SW 1271 (cell line): ENCODE results near the gene CAMK1D.

Experiments
- DNase-seq, 2 experiments: peaks; one replicate each; lab custom pipeline; 2025; lab: John Stamatoyannopoulos, UW

CAMK1D gene

DNA sequence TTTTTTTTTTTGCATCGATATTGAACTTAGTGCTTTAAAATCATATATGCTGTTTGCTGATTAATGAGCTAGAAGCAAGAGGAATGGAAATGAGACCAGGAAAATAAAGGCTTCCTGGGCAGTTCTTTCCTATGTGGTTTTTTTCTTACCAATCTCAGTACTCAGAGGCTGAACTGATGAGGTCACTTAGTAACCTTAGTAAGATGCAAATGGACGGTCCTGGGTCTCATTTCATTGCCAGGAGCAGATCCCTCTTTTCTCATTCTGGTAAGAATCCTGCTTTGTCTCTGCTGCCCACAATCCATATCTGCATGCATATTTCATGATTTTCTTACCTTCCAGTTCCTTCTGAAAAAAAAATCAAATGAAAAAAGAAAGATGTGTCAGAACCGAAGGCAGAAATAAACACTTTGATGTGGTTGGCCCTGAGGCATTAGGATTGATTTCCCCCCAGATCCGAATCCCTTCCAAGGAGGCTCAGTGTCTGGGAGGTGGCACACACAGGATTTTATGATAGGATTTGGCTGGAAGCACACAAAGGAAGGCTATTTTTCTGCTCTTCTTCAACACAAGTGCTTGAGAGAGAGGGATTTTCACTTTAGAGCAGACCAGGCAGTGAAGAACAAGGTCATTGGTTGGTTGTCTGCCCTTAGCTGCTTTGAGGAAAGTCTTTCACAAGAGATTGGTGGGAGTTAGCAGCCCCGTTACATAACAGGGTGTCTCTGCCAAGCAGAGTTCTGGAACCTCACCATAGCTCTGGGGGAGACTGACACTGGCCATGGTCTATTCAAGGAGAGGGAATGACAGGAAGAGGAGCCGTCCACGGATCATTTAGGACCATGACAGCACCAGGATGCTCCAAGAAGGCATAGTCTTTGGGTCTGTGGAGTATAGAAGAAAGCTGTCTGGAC is 150.0 kb downstream of the CAMK1D start:
- DNase-seq = no peak

GRCh38 chr10:12500381-12501303 is 151.3 kb downstream of the CAMK1D start:
- DNase-seq = no peak

DNA sequence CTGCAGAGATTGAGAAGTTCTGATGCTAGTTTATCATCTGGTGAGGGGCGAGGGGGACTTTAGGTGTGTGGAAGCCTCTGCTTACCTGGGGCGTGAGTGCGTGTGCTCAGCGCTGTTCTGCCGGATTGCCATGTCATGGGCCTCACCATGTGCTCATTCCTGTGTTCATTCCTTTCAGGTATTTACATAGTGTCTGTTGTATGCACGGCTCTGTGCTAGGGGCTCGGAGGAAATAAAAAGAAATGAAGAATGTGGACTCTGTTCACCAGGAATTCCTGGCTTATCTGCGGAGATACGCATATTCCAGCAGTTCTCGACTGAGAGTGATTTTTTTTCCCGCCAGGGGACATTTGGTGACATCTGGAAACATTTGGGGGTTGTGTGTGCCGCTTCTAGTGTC is 152.0 kb downstream of the CAMK1D start:
- no peak for DNase-seq

- DNase-seq = no peak
These were observed 152.6 kb downstream of the CAMK1D start for GRCh38 chr10:12501841-12502525.

DNA sequence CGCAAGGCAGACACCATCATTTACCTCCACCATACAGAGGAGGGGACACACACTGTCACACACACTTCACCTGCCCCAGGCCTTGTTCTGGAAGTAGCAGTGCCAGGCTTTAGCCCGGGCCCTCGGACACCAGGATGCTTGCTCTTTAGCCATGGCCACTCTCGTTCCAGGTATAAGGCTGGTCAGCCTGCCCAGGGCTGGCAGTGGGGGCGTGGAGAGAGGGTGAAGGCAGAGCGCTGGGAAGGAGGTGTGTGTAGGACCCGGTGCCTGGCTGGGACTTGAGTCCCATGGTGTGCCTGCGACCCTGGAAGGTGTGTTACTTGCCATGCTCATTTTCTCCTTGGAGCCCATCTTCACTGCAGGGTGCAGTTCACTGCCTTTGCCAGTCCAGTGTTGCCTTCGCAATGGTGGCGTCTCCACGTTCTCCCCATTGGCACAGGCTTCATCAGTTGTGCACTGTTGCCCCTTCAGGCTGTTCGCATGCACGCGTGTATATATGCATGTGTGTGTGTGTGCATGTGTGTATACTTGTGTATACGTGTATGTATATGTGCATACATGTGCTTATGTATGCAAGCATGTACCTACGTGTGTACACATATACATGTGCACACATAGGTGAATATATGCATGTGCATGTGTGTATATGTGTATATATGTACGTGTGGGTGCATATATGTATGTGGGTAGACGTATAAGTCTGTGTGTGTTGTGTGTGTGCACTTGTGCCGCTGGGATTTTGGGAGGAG is 153.4 kb downstream of the CAMK1D start:
- DNase-seq = no peak

- no peak for DNase-seq
These were observed 154.0 kb downstream of the CAMK1D start for GRCh38 chr10:12503311-12503710.

- DNase-seq = no peak
These were observed 154.8 kb downstream of the CAMK1D start for GRCh38 chr10:12504176-12504575.

DNA sequence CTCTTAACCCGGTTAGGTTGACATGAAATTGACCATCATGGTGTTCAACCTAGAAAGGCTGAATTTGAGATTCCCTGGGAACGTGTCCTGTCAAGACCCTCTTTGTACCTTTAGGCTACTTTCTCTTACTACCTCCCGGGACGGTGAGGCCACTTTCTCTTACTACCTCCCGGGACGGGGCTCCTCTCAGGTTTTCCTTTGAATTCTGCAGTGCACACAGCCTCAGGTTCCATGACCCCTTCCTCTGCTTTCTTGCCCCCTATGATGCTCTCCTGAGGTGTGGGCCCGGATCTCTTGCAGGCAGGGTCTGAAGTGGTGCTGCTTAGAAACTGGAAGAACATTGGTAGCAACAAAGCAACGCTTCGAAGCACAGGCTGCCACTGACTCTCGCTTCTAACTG is 155.3 kb downstream of the CAMK1D start:
- DNase-seq = no peak

DNA sequence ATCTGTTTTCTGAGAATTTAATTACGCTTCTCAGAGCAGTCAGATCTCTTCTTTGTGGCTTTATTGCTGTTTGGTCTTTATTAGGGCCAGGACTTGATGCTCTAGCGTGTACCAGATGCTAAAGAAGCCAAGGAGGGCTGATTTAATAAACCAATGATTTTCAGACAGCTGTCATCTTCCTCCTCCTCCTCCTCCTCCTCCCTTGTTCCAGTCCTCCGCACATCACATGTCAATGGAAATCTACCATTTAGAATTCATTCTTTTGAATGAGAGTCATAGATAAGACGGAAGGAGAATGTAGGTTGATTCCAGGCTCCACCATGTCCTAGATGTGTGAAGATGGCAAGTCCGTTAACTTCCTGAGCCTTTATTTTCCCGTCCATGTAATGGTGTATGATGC is 156.3 kb downstream of the CAMK1D start:
- no peak for DNase-seq

- DNase-seq = no peak
These were observed 158.0 kb downstream of the CAMK1D start for GRCh38 chr10:12507165-12507850.

DNA sequence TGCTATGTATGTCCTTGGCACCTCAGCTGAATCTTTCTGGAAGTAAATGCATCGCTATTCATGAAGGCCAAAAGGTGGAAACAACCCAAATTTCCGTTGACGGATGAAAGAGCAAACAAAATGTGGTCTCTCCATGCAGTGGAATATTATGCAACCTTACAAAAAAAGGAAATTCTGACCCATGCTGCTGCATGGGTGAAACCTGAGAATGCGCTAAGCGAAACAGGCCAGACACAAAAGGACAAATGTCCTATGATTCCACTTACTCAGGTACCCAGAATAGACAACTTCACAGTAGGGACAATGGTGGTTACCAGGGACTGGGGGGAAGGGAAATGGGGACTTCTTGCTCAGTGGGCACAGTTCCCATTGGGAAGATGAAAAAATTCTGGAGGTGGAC is 158.8 kb downstream of the CAMK1D start:
- no peak for DNase-seq

DNA sequence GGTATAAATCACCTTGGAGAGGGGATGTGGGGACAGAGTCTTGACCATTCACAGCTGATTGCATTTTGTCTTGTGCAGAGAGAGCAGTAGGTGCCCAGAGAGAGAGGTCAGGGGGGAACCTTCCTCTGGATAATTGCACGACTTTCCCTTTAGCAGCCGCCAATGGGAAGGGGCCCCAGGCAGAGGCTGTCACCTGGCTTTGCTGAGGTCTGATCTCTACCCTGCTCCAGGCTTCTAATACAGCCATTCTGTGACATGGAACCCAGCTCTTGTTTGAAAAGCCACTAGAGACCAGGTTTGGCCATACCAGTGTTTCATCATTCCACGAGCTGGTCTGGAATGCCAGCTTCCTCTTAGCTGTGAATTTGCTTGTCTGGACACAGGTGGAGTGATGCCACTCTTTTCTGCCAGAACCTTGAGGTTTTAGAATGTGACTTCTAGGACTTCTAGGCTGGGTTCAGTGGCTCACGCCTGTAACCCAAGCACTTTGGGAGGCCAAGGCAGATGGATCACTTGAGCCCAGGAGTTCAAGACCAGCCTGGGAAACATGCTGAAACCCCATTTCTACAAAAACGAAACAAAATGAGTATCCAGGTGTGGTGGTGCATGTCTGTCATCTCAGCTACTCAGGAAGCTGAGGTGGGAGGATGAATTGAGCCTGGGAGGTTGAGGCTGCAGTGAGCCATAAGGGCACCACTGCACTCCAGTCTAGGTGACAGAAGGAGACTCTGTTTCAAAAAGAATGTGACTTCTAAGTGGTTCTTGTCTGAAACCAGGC is 159.9 kb downstream of the CAMK1D start:
- DNase-seq = no peak

- no peak for DNase-seq
These were observed 160.4 kb downstream of the CAMK1D start for GRCh38 chr10:12509794-12510100.

- no peak for DNase-seq
These were observed 161.2 kb downstream of the CAMK1D start for GRCh38 chr10:12510501-12510941.

DNA sequence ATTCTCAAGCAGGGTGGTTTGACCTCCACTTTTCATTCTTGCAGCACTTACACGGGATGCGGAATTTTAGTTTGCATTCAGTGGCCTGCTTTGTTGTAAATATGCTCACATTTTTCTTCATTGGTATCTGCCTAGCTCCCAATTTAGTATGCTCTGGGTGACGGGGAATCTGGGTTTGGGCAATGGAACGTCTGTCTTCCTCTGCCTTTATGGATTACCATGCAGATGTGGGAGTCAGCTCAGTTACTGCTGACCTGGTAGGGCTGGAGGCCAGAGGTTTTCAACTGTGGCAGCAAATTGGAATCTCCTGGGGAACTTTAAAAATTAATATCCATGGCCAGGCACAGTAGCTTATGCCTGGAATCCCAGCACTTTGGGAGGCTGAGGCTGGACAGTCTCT is 161.6 kb downstream of the CAMK1D start:
- no peak for DNase-seq

DNA sequence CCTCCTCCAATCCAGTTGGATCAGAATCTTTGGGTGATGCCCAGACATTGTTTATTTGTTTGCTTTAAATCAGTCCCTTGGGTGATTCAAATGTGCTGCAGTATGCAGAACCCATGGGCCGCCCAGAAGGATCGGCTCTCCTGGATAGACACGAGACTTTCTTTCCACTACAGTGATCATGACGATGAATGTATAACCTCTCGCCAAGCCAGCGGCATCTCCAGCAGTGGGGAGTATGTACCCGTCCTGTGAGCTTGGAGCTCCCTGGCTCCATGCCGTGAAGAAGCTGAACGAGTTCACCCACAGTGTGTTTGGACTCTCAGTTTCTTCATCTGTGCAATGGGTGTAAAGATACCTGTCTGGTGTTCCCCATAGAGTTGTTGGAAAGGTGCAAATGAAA is 162.3 kb downstream of the CAMK1D start:
- no peak for DNase-seq

GRCh38 chr10:12512332-12513002 is 163.1 kb downstream of the CAMK1D start:
- no peak for DNase-seq

DNA sequence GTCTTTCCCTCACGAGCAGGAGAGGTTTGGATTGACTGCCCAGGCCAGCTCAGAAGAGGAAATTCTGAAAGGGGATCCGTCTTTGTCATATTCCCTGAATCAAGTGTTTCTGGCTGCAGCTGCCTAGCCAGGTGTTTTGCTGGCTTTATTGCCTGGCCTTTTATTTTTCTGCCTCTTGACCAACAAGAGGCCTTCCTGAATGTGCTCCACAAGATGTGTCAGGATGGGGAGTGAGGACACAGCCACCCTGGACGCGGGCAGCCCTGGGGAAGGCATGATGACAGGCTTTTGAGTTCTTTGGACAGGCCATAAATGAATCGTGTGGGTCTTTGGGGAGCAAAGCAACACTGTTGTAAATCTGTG is 163.6 kb downstream of the CAMK1D start:
- no peak for DNase-seq

DNA sequence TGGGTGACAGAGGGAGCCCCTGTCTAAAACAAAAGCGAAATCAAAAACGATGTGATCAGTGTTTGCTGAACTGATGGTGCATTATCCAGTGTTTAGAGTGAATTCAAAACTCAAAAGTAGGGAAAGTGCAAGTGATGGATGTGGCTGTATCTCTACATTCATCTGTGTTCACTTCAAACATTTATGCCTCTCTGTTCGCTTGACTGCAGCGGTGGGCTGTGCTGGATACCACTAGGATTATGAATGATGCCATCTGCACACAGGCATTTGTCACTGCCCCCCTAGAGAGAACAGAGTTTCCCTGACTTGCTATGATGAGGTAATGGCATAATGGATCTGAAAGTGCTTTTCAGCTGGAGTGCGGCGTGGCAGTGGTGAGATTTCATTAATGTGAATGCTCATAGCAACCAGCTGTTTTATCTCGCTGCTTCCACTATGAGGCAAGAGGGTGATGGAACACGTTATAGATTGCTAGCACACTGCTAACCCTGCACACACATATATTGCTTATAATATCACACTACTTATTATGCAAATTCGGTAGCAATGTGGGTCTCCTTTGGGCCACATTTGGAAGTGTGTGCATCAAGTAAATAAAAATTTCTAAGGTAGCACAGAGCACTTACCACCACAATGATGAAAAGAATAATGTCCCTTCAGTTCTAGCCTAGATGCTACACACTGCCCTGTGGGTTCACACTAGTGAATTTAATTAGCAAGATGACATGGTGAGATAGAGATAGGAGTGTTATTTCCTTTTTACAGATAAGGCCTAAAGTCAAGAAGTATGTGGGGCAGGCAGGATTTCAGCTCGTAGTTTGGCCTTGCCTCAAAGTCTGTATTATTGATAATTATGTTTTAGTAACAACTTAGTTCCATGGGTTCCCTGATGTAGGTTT is 164.7 kb downstream of the CAMK1D start:
- no peak for DNase-seq
